Osteoblast (primary cell): ENCODE measurements around the gene WASL. TPM values are rescaled to one million over a fixed set of nuclear protein-coding genes. Genes with fewer than 3 reads are reported as not detected.

Experiments
- DNase-seq: peaks from one replicate; pipeline ENCODE4 v3.0.0; 2011; ENCODE audit warnings: low spot score, mixed read lengths; ENCODE audit not compliant: insufficient read length; ENCODE audit errors: missing footprints
- H2AFZ ChIP-seq: 2 replicates; pipeline ENCODE4 v1.6.0; 2011; ENCODE audit warnings: mild to moderate bottlenecking, low read length
- H3K27ac ChIP-seq: 2 replicates; pipeline ENCODE4 v1.5.1; 2011; ENCODE audit warnings: mild to moderate bottlenecking, low read depth, low read length, moderate library complexity
- H3K27me3 ChIP-seq: 2 replicates; pipeline ENCODE4 v1.6.0; 2012; ENCODE audit warnings: mild to moderate bottlenecking, control low read depth, inconsistent platforms, low read length, moderate library complexity; ENCODE audit not compliant: insufficient read depth
- H3K36me3 ChIP-seq: 2 replicates; pipeline ENCODE4 v1.5.1; 2011; ENCODE audit warnings: mild to moderate bottlenecking, low read length, control low read depth, moderate library complexity; ENCODE audit not compliant: insufficient read depth
- H3K4me1 ChIP-seq: 2 replicates; pipeline ENCODE4 v1.5.1; 2011; ENCODE audit warnings: mild to moderate bottlenecking, low read length, control low read depth, moderate library complexity; ENCODE audit not compliant: insufficient read depth
- H3K4me2 ChIP-seq: 2 replicates; pipeline ENCODE4 v1.6.0; 2011; ENCODE audit warnings: mild to moderate bottlenecking, low read length; ENCODE audit not compliant: insufficient read depth
- H3K4me3 ChIP-seq: fragments of 200-600 bp; sonication (generic); 3 replicates; pipeline ENCODE4 v1.5.1; 2012; ENCODE audit warnings: mild to moderate bottlenecking, low read length, inconsistent platforms; ENCODE audit not compliant: insufficient read depth
- H3K79me2 ChIP-seq: 2 replicates; pipeline ENCODE4 v1.6.0; 2012; ENCODE audit warnings: mild to moderate bottlenecking, low read length, control low read depth, inconsistent platforms; ENCODE audit not compliant: insufficient read depth
- H3K9me3 ChIP-seq: 2 replicates; pipeline ENCODE4 v1.5.1; 2011; ENCODE audit warnings: low read depth, low read length, control low read depth
- H4K20me1 ChIP-seq: 2 replicates; pipeline ENCODE4 v1.6.0; 2012; ENCODE audit warnings: mild to moderate bottlenecking, low read length, control low read depth; ENCODE audit not compliant: insufficient read depth
- CTCF ChIP-seq: IDR thresholded peaks from 2 replicates; pipeline ENCODE4 v1.5.1; 2011; ENCODE audit warnings: mild to moderate bottlenecking, low read depth, low read length, moderate library complexity; ENCODE audit errors: extremely low read depth
- total RNA-seq: library from RNA; depleted of rRNA; stranded (reverse); fragments of >200 nt; gene quantifications from 2 replicates; pipeline ENCODE4 v1.2.3, GENCODE V29; 2012

WASL gene
- total RNA-seq, 1 donor, result 23.2 TPM

- no peaks in the 10 kb centered on the region for H4K20me1 ChIP-seq
- H3K27me3 ChIP-seq, result no peaks in the 10 kb centered on the region
- no peak overlapping the region for H3K4me2 ChIP-seq
- H3K79me2 ChIP-seq, result no peaks in the 10 kb centered on the region
- no peak overlapping the region for H3K4me3 ChIP-seq
- no peak for DNase-seq
- no peaks in the 10 kb centered on the region for H3K4me1 ChIP-seq
- H3K9me3 ChIP-seq, result no peaks in the 10 kb centered on the region
- no peak for TF ChIP-seq CTCF
- no peaks in the 10 kb centered on the region for H3K36me3 ChIP-seq
- H2AFZ ChIP-seq, result no peak overlapping the region
- no peak overlapping the region for H3K27ac ChIP-seq
Observed at GRCh38 chr7:123653162-123653561, 95.6 kb downstream of the WASL start.

- no peak for TF ChIP-seq CTCF
- no peaks in the 10 kb centered on the region for H3K79me2 ChIP-seq
- no peaks in the 10 kb centered on the region for H4K20me1 ChIP-seq
- H3K36me3 ChIP-seq, result no peaks in the 10 kb centered on the region
- no peaks in the 10 kb centered on the region for H3K27me3 ChIP-seq
- no peak overlapping the region for H2AFZ ChIP-seq
- no peak overlapping the region for H3K27ac ChIP-seq
- H3K4me2 ChIP-seq, result no peak overlapping the region
- H3K9me3 ChIP-seq, result no peaks in the 10 kb centered on the region
- no peak overlapping the region for H3K4me3 ChIP-seq
- DNase-seq, result no peak
- no peaks in the 10 kb centered on the region for H3K4me1 ChIP-seq
Observed at GRCh38 chr7:123652406-123652805, 96.4 kb downstream of the WASL start.

GRCh38 chr7:123650595-123650994 is 98.2 kb downstream of the WASL start:
- H3K27ac ChIP-seq, result no peak overlapping the region
- H3K4me3 ChIP-seq, result no peak overlapping the region
- TF ChIP-seq CTCF, result no peak
- H3K4me2 ChIP-seq, result no peak overlapping the region
- no peaks in the 10 kb centered on the region for H3K79me2 ChIP-seq
- H3K27me3 ChIP-seq, result peaks cover 3% of the 10 kb centered on the region
- H4K20me1 ChIP-seq, result no peaks in the 10 kb centered on the region
- H3K36me3 ChIP-seq, result no peaks in the 10 kb centered on the region
- H2AFZ ChIP-seq, result no peak overlapping the region
- no peaks in the 10 kb centered on the region for H3K4me1 ChIP-seq
- no peak for DNase-seq
- H3K9me3 ChIP-seq, result no peaks in the 10 kb centered on the region

- Histone ChIP-seq H2AFZ (no peak overlapping the region), H3K36me3 (no peaks in the 10 kb centered on the region), H3K79me2 (no peaks in the 10 kb centered on the region), H3K27ac (no peak overlapping the region), H3K27me3 (peaks cover 4% of the 10 kb centered on the region), H3K4me1 (no peaks in the 10 kb centered on the region), H3K9me3 (no peaks in the 10 kb centered on the region), H4K20me1 (no peaks in the 10 kb centered on the region), H3K4me3 (no peak overlapping the region), H3K4me2 (no peak overlapping the region)
- DNase-seq, result no peak
- no peak for TF ChIP-seq CTCF
Observed at GRCh38 chr7:123649964-123650363, 98.8 kb downstream of the WASL start.
